SH-SY5Y (cell line): ENCODE measurements around the gene COL11A1.

Source experiments
- GATA2 ChIP-seq: IDR thresholded peaks from 2 replicates; pipeline ENCODE4 v1.6.1; 2011; ENCODE audit warnings: mild to moderate bottlenecking, low read depth, low read length
- GATA3 ChIP-seq: IDR thresholded peaks from 2 replicates; pipeline ENCODE4 v1.6.1; 2011; ENCODE audit warnings: low read depth, mild to moderate bottlenecking, low read length, moderate library complexity

DNA sequence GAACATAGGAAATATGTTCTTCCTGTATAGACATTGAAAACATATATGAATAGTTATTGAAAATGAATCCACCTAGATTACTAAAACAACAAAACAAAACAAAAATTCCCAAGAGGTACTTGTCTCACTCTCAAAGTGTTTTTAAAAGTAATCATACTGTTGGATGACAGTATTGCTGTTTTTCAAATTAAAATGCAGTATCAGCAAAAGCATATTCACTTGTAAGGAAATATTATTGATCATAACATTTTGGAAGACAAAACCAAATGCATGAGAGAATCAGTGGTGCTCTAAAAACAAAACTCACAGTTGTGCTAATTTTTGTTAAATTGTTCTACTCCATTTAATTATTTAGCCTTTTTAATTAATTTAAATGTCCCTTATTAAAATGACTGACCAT is 131.0 kb downstream of the COL11A1 start:
- TF ChIP-seq GATA2: no peak
- TF ChIP-seq GATA3: no peak
